Endothelial cell (in vitro differentiated cells): ENCODE results near the gene RRN3. TPM values are rescaled to one million over a fixed set of nuclear protein-coding genes. Genes with fewer than 3 reads are reported as not detected.
"Not testable (repeated sequence)": the region's sequence is repeated elsewhere in the genome, so short reads cannot be mapped to it uniquely, and the experiment has no call there.

Experiments used
- DNase-seq: peaks from one replicate; pipeline ENCODE4 v3.0.0; 2021; ENCODE audit warnings: low spot score
- H3K27ac Mint-ChIP-seq: one replicate; pipeline ENCODE4 v1.8.0; 2021; ENCODE audit warnings: mixed read lengths, inconsistent platforms; ENCODE audit not compliant: unreplicated experiment
- H3K27me3 Mint-ChIP-seq: one replicate; pipeline ENCODE4 v1.8.0; 2021; ENCODE audit warnings: mild to moderate bottlenecking, moderate library complexity, mixed read lengths, inconsistent platforms; ENCODE audit not compliant: unreplicated experiment
- H3K36me3 Mint-ChIP-seq: one replicate; pipeline ENCODE4 v1.8.0; 2021; ENCODE audit warnings: mild to moderate bottlenecking, low read depth, mixed read lengths, inconsistent platforms; ENCODE audit not compliant: unreplicated experiment
- H3K4me1 Mint-ChIP-seq: one replicate; pipeline ENCODE4 v1.8.0; 2021; ENCODE audit warnings: mild to moderate bottlenecking, mixed read lengths, inconsistent platforms; ENCODE audit not compliant: unreplicated experiment
- H3K4me3 Mint-ChIP-seq: one replicate; pipeline ENCODE4 v1.8.0; 2021; ENCODE audit warnings: mild to moderate bottlenecking, mixed read lengths, inconsistent platforms; ENCODE audit not compliant: unreplicated experiment
- H3K9me3 Mint-ChIP-seq: one replicate; pipeline ENCODE4 v1.8.0; 2021; ENCODE audit warnings: mixed read lengths, inconsistent platforms; ENCODE audit not compliant: unreplicated experiment
- CTCF ChIP-seq: fragments of 200-600 bp; sonication (generic); IDR thresholded peaks from one replicate; pipeline ENCODE4 v1.5.0; 2021; ENCODE audit warnings: antibody characterized with exemption; ENCODE audit not compliant: unreplicated experiment
- long read RNA-seq: library from polyadenylated mRNA; unstranded; transcript quantifications from one replicate; pipeline ENCODE4 v2.0.0, GENCODE V29; 2020; ENCODE audit not compliant: unreplicated experiment
- total RNA-seq: library from RNA; stranded (reverse); fragmentation: NEBNext Ultra II Directional; extraction: Animal tissue kit (Norgen Biotek cat#: 25700); gene quantifications from one replicate; pipeline ENCODE4 v1.2.1, GENCODE V29; 2021; ENCODE audit not compliant: unreplicated experiment

RRN3 gene
- 18.0 TPM for total RNA-seq
- long read RNA-seq, transcript RRN3-201 (18 exons, 3,762 nt), result major isoform, 7 of 7 reads
- long read RNA-seq, partial matches to known transcripts, result 0 of 7 reads
- long read RNA-seq, other reads (novel, unspliced or antisense), result 0 of 7 reads

DNA sequence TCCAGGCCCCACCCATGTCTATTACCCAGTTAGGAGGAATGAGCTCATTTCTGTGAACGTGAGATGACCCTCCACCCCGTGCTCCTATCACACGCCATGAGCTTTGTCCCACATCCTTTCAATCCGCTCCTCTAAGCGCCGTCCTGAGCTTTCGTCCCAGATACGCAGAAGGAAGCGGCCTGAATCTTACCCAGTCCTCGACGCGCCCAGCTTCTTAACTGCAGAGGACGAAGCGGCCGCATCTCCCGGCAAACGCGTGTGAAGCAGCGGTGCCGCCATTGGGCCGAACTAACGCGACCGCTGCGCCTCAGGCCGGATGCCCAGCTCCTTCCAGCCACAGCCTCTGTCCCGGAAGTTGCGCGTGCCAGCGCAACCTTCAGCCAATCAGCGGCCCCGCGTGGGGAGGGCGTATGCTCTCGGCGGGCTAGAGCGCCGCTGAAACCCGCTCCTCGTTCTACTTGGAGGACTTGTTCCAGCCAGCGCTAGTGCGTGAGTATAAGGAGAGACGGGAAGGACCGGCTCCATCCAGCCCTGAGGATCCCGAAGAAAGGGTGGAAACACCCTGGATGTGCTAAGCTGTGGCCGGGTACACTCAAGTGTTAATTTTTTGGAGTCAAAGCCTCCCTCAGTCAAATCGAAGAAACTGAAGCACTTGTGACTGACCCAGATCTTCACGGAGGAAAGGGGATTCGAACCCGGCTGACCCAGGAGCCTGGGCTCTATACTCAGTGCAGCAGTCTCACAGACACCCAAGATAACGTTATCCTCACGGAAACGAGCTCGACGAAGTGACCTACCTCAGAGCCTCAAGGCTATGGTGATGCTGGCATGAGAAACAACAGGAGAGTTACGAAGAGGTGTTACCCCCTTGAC, at the start of gene RRN3:
Gene RRN3, minus strand, starts transcription at position 318 of the 873 bp plus-strand sequence. Its CDS starts 39 bp downstream, at position 279.
- H3K9me3 Mint-ChIP-seq, H3K27me3 Mint-ChIP-seq, H3K36me3 Mint-ChIP-seq, H3K4me1 Mint-ChIP-seq: not testable (repeated sequence)
- Mint-ChIP-seq H3K4me3 (peak within 1 kb of the TSS; percentile 99), H3K27ac (peak within 1 kb of the TSS; percentile 97)
- DNase-seq, result peak; percentile 89

DNA sequence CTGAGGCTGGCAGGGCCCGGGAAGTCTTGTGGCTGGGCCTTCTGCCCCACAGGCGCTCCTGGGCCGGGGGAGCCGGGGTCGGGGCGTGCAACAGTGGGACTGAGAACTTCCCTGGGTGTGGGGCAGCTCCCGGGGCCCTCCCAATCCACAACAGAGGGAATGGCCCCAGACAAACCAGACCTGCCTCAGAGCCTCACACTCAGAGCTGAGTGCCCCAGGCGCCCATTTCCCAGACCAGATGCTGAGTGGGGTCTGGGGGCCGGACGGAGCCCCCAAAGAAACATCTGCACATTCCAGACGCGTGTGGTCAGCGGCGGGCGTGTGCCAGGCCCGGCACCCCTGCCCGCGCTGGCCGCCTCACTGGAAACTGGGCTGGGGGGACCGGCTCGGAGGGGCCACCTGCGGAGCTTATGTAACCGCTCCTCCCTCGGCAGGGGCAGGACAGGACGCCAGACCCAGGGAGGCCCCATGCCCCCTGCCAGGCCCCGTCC, 49.6 kb upstream of the RRN3 start:
- not testable (repeated sequence) for H3K4me1 Mint-ChIP-seq, H3K9me3 Mint-ChIP-seq, DNase-seq, H3K27ac Mint-ChIP-seq, H3K27me3 Mint-ChIP-seq, H3K4me3 Mint-ChIP-seq, H3K36me3 Mint-ChIP-seq

- not testable (repeated sequence) for H3K27me3 Mint-ChIP-seq, H3K27ac Mint-ChIP-seq, H3K9me3 Mint-ChIP-seq, DNase-seq, H3K36me3 Mint-ChIP-seq, H3K4me1 Mint-ChIP-seq, H3K4me3 Mint-ChIP-seq
These were observed 49.0 kb upstream of the RRN3 start for GRCh38 chr16:15142891-15143600.

- not testable (repeated sequence) for H3K4me1 Mint-ChIP-seq, H3K4me3 Mint-ChIP-seq, H3K27me3 Mint-ChIP-seq, H3K27ac Mint-ChIP-seq, DNase-seq, H3K36me3 Mint-ChIP-seq, H3K9me3 Mint-ChIP-seq
These were observed 48.2 kb upstream of the RRN3 start for GRCh38 chr16:15142107-15142890.

DNA sequence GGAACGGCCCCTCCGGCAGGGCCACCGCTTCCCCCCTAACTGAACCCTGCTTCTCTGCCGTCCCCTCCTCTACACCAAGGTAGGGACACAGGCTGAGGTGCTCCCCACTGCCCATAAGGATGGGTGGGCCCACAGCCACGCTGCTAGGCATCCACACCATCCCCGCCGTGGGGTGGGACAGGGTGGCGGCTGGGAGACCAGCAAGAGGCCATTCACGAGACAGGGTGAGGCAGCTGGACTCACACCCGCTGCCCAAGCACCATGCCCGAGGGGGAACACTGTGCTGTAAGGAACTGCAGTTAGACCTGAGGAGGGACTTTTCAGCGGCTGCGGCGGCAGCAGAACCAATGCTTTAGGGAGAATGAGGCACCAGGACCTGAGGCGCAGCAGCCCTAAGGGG, 47.5 kb upstream of the RRN3 start:
- Mint-ChIP-seq H3K4me1 (peaks cover 5% of the 10 kb centered on the region), H3K36me3 (no peaks in the 10 kb centered on the region), H3K27me3 (peaks cover 1% of the 10 kb centered on the region), H3K4me3 (no peak overlapping the region), H3K9me3 (no peaks in the 10 kb centered on the region), H3K27ac (no peak overlapping the region)
- DNase-seq, result no peak
- TF ChIP-seq CTCF, result no peak

- not testable (repeated sequence) for H3K4me1 Mint-ChIP-seq, DNase-seq, H3K27me3 Mint-ChIP-seq, H3K4me3 Mint-ChIP-seq, H3K27ac Mint-ChIP-seq, H3K36me3 Mint-ChIP-seq, H3K9me3 Mint-ChIP-seq
These were observed 46.6 kb upstream of the RRN3 start for GRCh38 chr16:15140444-15141365.

GRCh38 chr16:15137514-15137913, 43.4 kb upstream of the RRN3 start:
- H3K27ac Mint-ChIP-seq, H3K4me1 Mint-ChIP-seq, H3K4me3 Mint-ChIP-seq, H3K27me3 Mint-ChIP-seq, DNase-seq, H3K36me3 Mint-ChIP-seq, H3K9me3 Mint-ChIP-seq: not testable (repeated sequence)

DNA sequence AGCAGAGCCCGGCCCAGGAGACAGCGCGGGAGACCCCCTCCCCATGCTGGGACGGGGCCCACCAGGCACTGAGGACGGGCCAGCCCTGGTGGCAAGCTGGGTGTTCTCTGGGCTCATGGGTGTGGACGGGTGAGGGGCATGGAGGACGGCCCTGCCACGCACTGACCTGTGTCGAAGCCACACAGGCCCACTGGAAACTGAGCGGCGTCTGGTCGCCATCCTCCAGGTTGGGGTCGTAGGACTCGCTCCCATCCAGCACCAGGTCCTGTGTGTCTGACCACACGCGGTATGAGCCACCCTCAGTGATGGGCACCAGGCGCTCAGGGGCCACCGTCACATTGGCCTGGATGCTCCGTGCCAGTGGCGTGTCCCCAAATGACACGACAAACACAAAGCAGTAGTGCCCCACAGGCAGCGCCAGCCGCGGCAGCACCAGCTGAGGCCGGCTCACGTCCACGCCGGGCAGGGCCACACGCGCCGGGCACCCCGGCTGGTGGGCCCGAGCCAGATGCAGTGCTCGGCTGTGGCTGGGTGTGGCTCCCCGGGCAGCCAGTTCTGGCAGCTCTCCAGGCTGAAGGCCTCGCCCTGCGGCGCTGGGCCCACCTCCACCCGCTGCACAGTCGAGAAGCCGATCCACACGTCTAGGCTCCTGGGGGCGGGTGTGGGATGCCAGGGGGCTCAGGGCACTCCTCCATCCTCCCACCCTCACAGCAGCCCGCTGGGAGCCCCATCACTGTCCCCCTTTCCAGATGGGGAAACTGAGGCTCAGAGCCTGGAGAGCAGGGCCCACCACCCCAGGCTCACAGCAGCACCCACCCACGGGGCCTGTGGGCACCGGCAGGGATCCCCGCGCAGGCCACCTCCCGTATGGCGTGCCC, 41.6 kb upstream of the RRN3 start:
- H3K27ac Mint-ChIP-seq, H3K36me3 Mint-ChIP-seq, H3K4me3 Mint-ChIP-seq, DNase-seq, H3K4me1 Mint-ChIP-seq, H3K27me3 Mint-ChIP-seq, H3K9me3 Mint-ChIP-seq: not testable (repeated sequence)

DNA sequence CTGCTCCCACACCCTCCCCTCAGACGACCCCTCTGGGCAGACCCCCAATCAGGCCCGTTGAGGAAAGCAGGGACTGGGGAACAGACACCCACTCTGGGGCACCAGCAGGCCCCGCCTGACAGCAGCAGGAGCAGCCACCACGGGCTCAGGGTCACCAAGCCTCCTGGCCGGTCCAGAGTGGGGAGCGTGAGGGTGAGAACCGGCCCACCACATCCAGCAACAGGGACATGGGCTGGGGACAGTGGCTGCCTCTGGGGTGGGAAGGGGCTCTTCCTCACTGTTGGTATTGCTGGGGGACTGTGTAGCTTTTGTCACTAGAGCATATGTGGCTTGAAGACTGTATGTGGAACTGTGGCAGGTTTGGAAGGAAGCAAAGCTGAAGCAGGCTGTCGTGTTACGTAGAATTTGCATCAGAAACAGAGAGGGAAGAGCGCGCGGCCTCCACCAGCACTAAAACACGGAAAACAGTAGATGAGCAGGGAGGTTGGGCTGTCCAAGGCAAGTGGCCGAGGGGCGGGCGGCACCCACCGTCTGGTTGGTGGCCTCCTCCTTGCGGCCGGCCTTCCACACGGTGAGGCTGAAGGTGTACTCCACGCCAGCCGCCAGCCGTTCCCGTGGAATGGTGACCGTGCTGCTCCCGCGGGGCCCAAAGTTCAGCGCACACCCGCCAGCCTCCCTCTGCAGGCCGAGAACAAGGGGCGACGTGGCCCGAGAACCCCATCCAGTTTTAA, 40.8 kb upstream of the RRN3 start:
- H3K27ac Mint-ChIP-seq, H3K27me3 Mint-ChIP-seq, H3K9me3 Mint-ChIP-seq, DNase-seq, H3K4me1 Mint-ChIP-seq, H3K4me3 Mint-ChIP-seq, H3K36me3 Mint-ChIP-seq: not testable (repeated sequence)
